Breast epithelium (tissue), 3 donors: Measurements from ENCODE around the gene DACH1.

Source experiments
- POLR2A ChIP-seq: fragments of 450-650 bp; IDR thresholded peaks from one replicate; pipeline ENCODE4 v1.6.1; 2016; ENCODE audit warnings: antibody characterized with exemption, mild to moderate bottlenecking, moderate library complexity
- POLR2AphosphoS5 ChIP-seq, 3 donors: sonication (generic); formaldehyde crosslinking; IDR thresholded peaks; one replicate each; pipeline ENCODE4 v1.6.1; 2017; ENCODE audit warnings: antibody characterized with exemption in 3 of 3
- TF ChIP-seq, protein P1 (sequence below), 3 donors: fragments of 450-650 bp; IDR thresholded peaks; one replicate each; pipeline ENCODE4 v1.5.1; 2016 to 2017; ENCODE audit warnings: antibody characterized with exemption in 3 of 3, mild to moderate bottlenecking in 3 of 3, moderate library complexity in 3 of 3

DNA sequence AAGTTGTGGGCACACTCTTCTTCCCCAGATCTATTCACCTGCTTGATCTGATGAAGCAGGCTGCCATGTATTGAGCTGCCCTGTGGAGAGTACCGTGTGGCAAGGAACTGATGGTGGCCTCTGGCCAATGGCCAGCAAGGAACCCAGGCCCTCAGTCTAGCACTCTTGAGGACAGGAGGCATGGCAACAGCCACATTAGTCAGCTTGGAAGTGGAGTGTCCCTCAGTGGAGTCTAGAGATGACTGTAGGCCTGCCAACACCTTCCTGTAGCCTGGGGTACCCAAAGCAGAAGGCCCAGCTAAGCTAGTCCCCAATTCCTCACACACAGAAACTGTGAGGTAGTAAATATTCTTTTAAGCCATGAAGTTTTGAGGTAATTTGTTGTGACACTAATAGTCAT is 412.5 kb downstream of the DACH1 start:
- TF ChIP-seq, protein P1, sequence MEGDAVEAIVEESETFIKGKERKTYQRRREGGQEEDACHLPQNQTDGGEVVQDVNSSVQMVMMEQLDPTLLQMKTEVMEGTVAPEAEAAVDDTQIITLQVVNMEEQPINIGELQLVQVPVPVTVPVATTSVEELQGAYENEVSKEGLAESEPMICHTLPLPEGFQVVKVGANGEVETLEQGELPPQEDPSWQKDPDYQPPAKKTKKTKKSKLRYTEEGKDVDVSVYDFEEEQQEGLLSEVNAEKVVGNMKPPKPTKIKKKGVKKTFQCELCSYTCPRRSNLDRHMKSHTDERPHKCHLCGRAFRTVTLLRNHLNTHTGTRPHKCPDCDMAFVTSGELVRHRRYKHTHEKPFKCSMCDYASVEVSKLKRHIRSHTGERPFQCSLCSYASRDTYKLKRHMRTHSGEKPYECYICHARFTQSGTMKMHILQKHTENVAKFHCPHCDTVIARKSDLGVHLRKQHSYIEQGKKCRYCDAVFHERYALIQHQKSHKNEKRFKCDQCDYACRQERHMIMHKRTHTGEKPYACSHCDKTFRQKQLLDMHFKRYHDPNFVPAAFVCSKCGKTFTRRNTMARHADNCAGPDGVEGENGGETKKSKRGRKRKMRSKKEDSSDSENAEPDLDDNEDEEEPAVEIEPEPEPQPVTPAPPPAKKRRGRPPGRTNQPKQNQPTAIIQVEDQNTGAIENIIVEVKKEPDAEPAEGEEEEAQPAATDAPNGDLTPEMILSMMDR (IDR thresholded peaks at IDR 0.05), result no peak
- TF ChIP-seq POLR2A (no peak), POLR2AphosphoS5 (IDR thresholded peaks at IDR 0.05) (no peak)
